GM21360 (cell line): ENCODE data around the gene SLC38A5.
"Not testable (repeated sequence)": the region's sequence is repeated elsewhere in the genome, so short reads cannot be mapped to it uniquely, and the experiment has no call there.

ENCODE experiments used
- ATAC-seq: cut with Tn5 transposase; IDR thresholded peaks from one replicate; pipeline ENCODE4 v1.9.1; 2021; ENCODE audit warnings: mild to moderate bottlenecking, moderate library complexity; ENCODE audit not compliant: unreplicated experiment

The SLC38A5 gene

GRCh38 chrX:48470833-48471118 lies 716 bp upstream of the SLC38A5 start:
- no peak for ATAC-seq

- no peak for ATAC-seq
These were observed 1.1 kb downstream of the SLC38A5 start for GRCh38 chrX:48468693-48469691.

- ATAC-seq, result no peak
These were observed 1.8 kb downstream of the SLC38A5 start for GRCh38 chrX:48468247-48468671.

GRCh38 chrX:48467281-48467761 lies 2.7 kb downstream of the SLC38A5 start:
- ATAC-seq, result no peak

- ATAC-seq, result no peak
These were observed 3.4 kb downstream of the SLC38A5 start for GRCh38 chrX:48466696-48467095.

GRCh38 chrX:48465336-48465933 lies 4.6 kb downstream of the SLC38A5 start:
- ATAC-seq, result no peak

- no peak for ATAC-seq
These were observed 8.2 kb downstream of the SLC38A5 start for GRCh38 chrX:48461830-48462229.

GRCh38 chrX:48460606-48461005 lies 9.5 kb downstream of the SLC38A5 start:
- no peak for ATAC-seq

GRCh38 chrX:48460031-48460430 lies 10.0 kb downstream of the SLC38A5 start:
- no peak for ATAC-seq

- no peak for ATAC-seq
These were observed 10.6 kb downstream of the SLC38A5 start for GRCh38 chrX:48459483-48459882.

GRCh38 chrX:48458711-48459110 lies 11.3 kb downstream of the SLC38A5 start:
- no peak for ATAC-seq

GRCh38 chrX:48456628-48457331 lies 13.3 kb downstream of the SLC38A5 start:
- no peak for ATAC-seq

- ATAC-seq, result no peak
These were observed 18.4 kb downstream of the SLC38A5 start for GRCh38 chrX:48451708-48452107.

- ATAC-seq, result no peak
These were observed 20.0 kb downstream of the SLC38A5 start for GRCh38 chrX:48450076-48450475.

GRCh38 chrX:48447201-48447600 lies 22.9 kb downstream of the SLC38A5 start:
- ATAC-seq, result not testable (repeated sequence)

GRCh38 chrX:48433713-48434112 lies 36.3 kb downstream of the SLC38A5 start:
- ATAC-seq, result not testable (repeated sequence)

- ATAC-seq, result not testable (repeated sequence)
These were observed 39.9 kb downstream of the SLC38A5 start for GRCh38 chrX:48430166-48430565.

- not testable (repeated sequence) for ATAC-seq
These were observed 40.5 kb downstream of the SLC38A5 start for GRCh38 chrX:48429606-48430005.

GRCh38 chrX:48427027-48427716 lies 42.9 kb downstream of the SLC38A5 start:
- ATAC-seq, result not testable (repeated sequence)

GRCh38 chrX:48411860-48412259 lies 58.2 kb downstream of the SLC38A5 start, which contains the start of gene SSX4B:
Gene SSX4B, minus strand, starts transcription at chrX:48411960. Its CDS starts 588 bp downstream, at chrX:48411372.
- ATAC-seq, result not testable (repeated sequence)
